Fibroblast of the aortic adventitia (primary cell): ENCODE data around the gene FAN1. TPM values are rescaled to one million over a fixed set of nuclear protein-coding genes. Genes with fewer than 3 reads are reported as not detected.

Source experiments
- DNase-seq: peaks from one replicate; pipeline ENCODE4 v3.0.0-alpha.2; 2010; ENCODE audit warnings: low read depth
- H3K4me3 ChIP-seq: 2 replicates; pipeline ENCODE4 v1.5.1; 2011; ENCODE audit warnings: low read depth, mild to moderate bottlenecking, control low read depth, low read length, moderate library complexity
- total RNA-seq: library from RNA; depleted of rRNA; stranded (reverse); fragments of >200 nt; gene quantifications from 2 replicates; pipeline ENCODE4 v1.2.3, GENCODE V29; 2012; ENCODE audit warnings: low replicate concordance
- TF ChIP-seq, protein P1 (sequence below): IDR thresholded peaks from 2 replicates; pipeline ENCODE4 v1.5.1; 2011; ENCODE audit warnings: mild to moderate bottlenecking, low read length, control low read depth, inconsistent platforms; ENCODE audit not compliant: insufficient read depth

The FAN1 gene
- total RNA-seq, 1 donor: 17.8 TPM

- no peak overlapping the region for H3K4me3 ChIP-seq
- TF ChIP-seq, protein P1, sequence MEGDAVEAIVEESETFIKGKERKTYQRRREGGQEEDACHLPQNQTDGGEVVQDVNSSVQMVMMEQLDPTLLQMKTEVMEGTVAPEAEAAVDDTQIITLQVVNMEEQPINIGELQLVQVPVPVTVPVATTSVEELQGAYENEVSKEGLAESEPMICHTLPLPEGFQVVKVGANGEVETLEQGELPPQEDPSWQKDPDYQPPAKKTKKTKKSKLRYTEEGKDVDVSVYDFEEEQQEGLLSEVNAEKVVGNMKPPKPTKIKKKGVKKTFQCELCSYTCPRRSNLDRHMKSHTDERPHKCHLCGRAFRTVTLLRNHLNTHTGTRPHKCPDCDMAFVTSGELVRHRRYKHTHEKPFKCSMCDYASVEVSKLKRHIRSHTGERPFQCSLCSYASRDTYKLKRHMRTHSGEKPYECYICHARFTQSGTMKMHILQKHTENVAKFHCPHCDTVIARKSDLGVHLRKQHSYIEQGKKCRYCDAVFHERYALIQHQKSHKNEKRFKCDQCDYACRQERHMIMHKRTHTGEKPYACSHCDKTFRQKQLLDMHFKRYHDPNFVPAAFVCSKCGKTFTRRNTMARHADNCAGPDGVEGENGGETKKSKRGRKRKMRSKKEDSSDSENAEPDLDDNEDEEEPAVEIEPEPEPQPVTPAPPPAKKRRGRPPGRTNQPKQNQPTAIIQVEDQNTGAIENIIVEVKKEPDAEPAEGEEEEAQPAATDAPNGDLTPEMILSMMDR: no peak
- DNase-seq: no peak
Observed at GRCh38 chr15:30930422-30930821, 26.7 kb downstream of the FAN1 start.

- TF ChIP-seq, protein P1: no peak
- no peak overlapping the region for H3K4me3 ChIP-seq
- no peak for DNase-seq
Observed at GRCh38 chr15:30933293-30933692, 29.6 kb downstream of the FAN1 start.

DNA sequence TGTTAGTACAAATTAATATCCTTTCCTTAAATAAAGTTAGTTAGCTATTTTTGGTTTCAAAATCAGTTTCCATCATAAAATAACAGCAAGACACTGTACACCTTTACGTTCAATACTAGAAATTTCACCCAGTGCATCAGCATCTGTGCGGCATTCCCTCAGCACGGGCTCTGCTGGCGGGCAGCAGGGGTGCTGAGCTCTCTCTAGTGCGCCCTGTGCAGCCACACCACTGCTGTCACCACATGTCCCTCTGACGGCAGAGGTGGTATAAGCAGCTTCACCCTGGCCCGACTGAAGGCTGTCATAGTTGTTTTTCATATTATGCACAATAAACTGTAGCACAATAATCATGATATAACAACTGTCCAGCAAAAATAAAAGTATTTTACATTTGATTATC is 35.4 kb downstream of the FAN1 start:
- no peak overlapping the region for H3K4me3 ChIP-seq
- no peak for DNase-seq
- TF ChIP-seq, protein P1: no peak

DNA sequence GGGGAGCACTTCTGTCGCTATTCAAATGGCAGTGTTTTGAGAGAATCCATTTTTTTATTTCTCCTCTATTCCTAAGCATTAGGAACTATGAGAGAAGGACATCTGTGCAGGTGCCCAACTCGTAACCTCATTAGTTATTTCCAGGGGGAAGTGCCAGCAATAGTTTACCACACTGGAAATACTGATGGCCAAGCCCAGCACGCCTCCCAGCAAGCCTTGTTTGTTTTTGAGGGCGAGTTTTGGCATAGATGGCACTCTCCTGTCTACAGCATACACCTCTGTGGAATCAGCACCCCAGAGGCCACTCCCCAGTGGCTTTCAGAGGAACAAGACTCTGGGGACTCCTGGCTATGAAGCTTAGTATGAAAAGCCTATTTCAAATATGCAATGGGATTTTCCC is 36.6 kb downstream of the FAN1 start:
- no peak for DNase-seq
- H3K4me3 ChIP-seq: no peak overlapping the region
- TF ChIP-seq, protein P1: no peak

GRCh38 chr15:30941520-30941919 is 37.8 kb downstream of the FAN1 start:
- no peak overlapping the region for H3K4me3 ChIP-seq
- no peak for DNase-seq
- TF ChIP-seq, protein P1: no peak

DNA sequence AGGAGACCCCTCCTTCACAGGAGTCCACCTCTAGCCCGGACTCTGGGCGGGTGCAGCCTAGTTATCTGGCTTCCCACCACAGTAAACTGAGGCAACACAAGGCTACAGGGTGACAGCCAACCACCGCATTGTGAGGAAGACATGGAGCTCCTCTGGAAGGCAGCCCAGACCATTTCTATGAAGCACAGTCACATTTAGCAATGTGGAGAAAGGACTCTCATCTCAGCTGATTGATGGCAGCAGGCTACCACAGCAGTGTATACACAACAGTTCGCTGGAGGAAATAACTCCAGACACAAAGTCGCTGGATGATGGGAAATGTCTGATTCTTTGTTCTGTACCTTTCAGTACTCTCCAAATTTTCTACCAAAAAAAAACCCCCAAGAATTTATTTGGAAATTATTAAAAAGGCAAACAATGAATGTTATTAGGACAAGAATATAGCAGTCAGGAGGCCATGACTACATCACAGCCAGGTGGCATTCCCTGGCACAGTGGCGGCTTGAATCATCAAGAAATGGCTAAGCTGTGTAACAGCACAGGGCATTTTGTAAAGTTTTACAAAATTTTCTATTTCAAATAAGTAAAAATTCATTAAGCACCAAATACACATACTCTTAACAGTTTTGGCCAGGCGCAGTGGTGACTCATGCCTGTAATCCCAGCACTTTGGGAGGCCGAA is 40.1 kb downstream of the FAN1 start:
- TF ChIP-seq, protein P1: no peak
- DNase-seq: no peak
- H3K4me3 ChIP-seq: no peak overlapping the region

DNA sequence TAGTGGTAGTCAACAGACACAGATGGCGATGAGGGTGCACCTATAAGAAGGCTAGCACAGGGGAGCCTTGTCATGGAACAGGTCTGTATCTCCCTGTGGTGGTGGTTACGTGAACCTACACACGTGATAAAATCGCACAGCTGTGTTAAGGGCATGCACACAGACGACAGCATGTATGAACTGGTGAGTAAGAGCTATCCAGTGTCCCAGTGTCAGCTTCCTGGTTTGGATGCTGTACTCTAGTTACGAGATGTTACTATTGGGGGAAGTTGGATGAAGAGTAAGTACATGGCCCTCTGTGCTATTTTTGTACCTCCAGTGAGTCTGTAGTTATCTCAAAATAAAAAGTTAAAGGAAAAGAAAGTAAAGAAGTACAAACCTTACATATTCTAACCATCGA is 49.5 kb downstream of the FAN1 start:
- TF ChIP-seq, protein P1: no peak
- no peak for DNase-seq
- no peak overlapping the region for H3K4me3 ChIP-seq
